ENCODE data around the gene ASTN2.

ASTN2 gene

DNA sequence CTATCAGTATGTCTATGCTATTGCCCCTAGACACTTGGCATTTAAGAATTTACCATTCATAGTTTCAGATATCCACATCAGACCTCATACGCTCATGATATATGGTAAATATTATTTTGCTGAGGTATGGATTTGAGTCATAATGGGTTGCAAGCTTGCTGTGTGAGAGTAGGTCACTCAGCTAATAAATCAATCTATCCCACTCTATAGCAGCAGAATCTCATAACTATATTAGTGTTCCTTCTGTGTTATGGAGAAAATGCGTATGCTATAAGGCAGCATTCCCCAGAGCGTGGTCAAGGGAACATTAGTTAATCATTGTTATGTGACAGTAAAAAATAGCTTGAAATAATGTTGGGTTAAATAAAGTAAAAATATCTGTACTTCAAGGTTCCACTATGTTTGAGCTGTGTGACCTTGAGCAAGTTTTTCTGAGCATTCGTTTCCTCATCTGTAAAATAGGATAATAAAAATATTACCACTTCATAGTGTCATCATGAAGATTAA is 720.0 kb downstream of the ASTN2 start:
- H3K9me3 ChIP-seq (ENCODE audit: control insufficient read depth, insufficient read depth, low read length), result no peaks in the 10 kb centered on the region
- TF ChIP-seq, protein P1, sequence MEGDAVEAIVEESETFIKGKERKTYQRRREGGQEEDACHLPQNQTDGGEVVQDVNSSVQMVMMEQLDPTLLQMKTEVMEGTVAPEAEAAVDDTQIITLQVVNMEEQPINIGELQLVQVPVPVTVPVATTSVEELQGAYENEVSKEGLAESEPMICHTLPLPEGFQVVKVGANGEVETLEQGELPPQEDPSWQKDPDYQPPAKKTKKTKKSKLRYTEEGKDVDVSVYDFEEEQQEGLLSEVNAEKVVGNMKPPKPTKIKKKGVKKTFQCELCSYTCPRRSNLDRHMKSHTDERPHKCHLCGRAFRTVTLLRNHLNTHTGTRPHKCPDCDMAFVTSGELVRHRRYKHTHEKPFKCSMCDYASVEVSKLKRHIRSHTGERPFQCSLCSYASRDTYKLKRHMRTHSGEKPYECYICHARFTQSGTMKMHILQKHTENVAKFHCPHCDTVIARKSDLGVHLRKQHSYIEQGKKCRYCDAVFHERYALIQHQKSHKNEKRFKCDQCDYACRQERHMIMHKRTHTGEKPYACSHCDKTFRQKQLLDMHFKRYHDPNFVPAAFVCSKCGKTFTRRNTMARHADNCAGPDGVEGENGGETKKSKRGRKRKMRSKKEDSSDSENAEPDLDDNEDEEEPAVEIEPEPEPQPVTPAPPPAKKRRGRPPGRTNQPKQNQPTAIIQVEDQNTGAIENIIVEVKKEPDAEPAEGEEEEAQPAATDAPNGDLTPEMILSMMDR (IDR thresholded peaks at IDR 0.05; ENCODE audit: low read depth, low read length, poor library complexity, severe bottlenecking), result no peak
- no peak for TF ChIP-seq EZH2phosphoT487 (IDR thresholded peaks at IDR 0.05; ENCODE audit: borderline replicate concordance, low read length)
- peaks cover 18% of the 10 kb centered on the region for H3K4me1 ChIP-seq (ENCODE audit: control insufficient read depth, low read length)
- no peaks in the 10 kb centered on the region for H3F3A ChIP-seq (ENCODE audit: control insufficient read depth, insufficient read depth)
- no peak overlapping the region for H3K4me2 ChIP-seq (ENCODE audit: low read length)
- H3K27me3 ChIP-seq (ENCODE audit: control insufficient read depth, low read length), result no peaks in the 10 kb centered on the region
- no peak overlapping the region for H3K4me3 ChIP-seq (ENCODE audit: low read length)
- H3K79me2 ChIP-seq (ENCODE audit: control insufficient read depth, low read length), result peaks cover 40% of the 10 kb centered on the region
- H3K27ac ChIP-seq (ENCODE audit: low read depth, low read length), result no peak overlapping the region
- peaks cover 29% of the 10 kb centered on the region for H3K36me3 ChIP-seq (ENCODE audit: control insufficient read depth, low read length)
- no peaks in the 10 kb centered on the region for H3K9me2 ChIP-seq (replicated peaks; ENCODE audit: control insufficient read depth, low read length)
- peaks cover 7% of the 10 kb centered on the region for H4K20me1 ChIP-seq (ENCODE audit: control insufficient read depth, insufficient read depth, low read depth, low read length)

DNA sequence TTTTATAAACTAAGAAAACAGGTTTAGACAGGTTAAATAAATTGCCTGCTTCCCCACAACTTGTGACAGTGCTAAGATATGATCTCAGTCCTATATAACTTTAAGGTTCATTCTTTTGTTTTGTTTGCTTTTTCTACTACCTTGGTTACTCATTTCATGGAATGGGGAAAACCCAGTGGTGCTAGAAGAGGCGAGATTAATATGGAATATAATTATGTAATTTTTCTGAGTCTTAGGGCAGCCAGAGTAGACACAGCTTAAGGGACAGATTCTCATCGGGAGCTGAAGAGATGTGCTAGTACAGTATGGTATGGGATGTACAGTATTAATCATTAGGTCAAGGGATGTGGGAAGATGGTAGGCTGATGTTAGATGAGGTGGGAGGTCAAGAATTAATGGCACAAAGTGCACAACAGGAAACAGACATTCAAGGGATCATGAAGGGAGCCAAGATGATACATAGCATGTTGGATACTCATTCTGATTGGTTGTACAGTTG is 721.6 kb downstream of the ASTN2 start:
- Histone ChIP-seq H4K20me1 (ENCODE audit: control insufficient read depth, insufficient read depth, low read depth, low read length) (peaks cover 7% of the 10 kb centered on the region), H3K27ac (ENCODE audit: low read depth, low read length) (no peak overlapping the region), H3K4me3 (ENCODE audit: low read length) (no peak overlapping the region), H3K27me3 (ENCODE audit: control insufficient read depth, low read length) (no peaks in the 10 kb centered on the region), H3K9me3 (ENCODE audit: control insufficient read depth, insufficient read depth, low read length) (no peaks in the 10 kb centered on the region), H3K4me2 (ENCODE audit: low read length) (no peak overlapping the region), H3K36me3 (ENCODE audit: control insufficient read depth, low read length) (peaks cover 13% of the 10 kb centered on the region), H3K4me1 (ENCODE audit: control insufficient read depth, low read length) (peaks cover 26% of the 10 kb centered on the region), H3F3A (ENCODE audit: control insufficient read depth, insufficient read depth) (0 out of 2 replicates have a peak, but pooled peaks cover 2% of the 10 kb centered on the region), H3K9me2 (replicated peaks; ENCODE audit: control insufficient read depth, low read length) (no peaks in the 10 kb centered on the region), H3K79me2 (ENCODE audit: control insufficient read depth, low read length) (peaks cover 55% of the 10 kb centered on the region)
- TF ChIP-seq EZH2phosphoT487 (IDR thresholded peaks at IDR 0.05; ENCODE audit: borderline replicate concordance, low read length), result no peak
- TF ChIP-seq, protein P1 (IDR thresholded peaks at IDR 0.05; ENCODE audit: low read depth, low read length, poor library complexity, severe bottlenecking), result no peak

DNA sequence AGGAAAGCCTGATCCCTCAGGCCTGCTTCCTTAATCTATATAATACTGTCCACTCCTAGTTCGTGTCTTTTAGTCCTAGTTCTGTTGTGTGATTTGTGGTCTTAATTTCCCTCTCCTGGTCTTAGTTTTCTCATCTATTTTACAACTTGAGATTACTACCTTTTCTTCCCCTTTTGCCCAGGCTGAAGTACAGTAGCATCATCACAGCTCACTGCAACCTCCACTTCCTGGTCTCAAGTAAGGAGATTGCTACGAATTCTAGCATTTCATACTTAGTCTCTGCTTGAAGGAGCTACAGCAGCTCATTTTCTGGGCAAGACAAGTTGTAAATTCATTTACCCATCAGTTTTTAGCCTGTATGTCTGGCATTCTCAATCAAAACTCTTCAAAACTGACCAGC is 722.2 kb downstream of the ASTN2 start:
- H3K9me2 ChIP-seq (replicated peaks; ENCODE audit: control insufficient read depth, low read length), result no peaks in the 10 kb centered on the region
- H3K9me3 ChIP-seq (ENCODE audit: control insufficient read depth, insufficient read depth, low read length), result no peaks in the 10 kb centered on the region
- peaks cover 7% of the 10 kb centered on the region for H4K20me1 ChIP-seq (ENCODE audit: control insufficient read depth, insufficient read depth, low read depth, low read length)
- H3K4me2 ChIP-seq (ENCODE audit: low read length), result no peak overlapping the region
- 0 out of 2 replicates have a peak, but pooled peaks cover 3% of the 10 kb centered on the region for H3F3A ChIP-seq (ENCODE audit: control insufficient read depth, insufficient read depth)
- H3K36me3 ChIP-seq (ENCODE audit: control insufficient read depth, low read length), result peaks cover 7% of the 10 kb centered on the region
- H3K79me2 ChIP-seq (ENCODE audit: control insufficient read depth, low read length), result peaks cover 62% of the 10 kb centered on the region
- no peak overlapping the region for H3K4me3 ChIP-seq (ENCODE audit: low read length)
- no peak overlapping the region for H3K27ac ChIP-seq (ENCODE audit: low read depth, low read length)
- no peaks in the 10 kb centered on the region for H3K27me3 ChIP-seq (ENCODE audit: control insufficient read depth, low read length)
- H3K4me1 ChIP-seq (ENCODE audit: control insufficient read depth, low read length), result peaks cover 32% of the 10 kb centered on the region
- TF ChIP-seq, protein P1 (IDR thresholded peaks at IDR 0.05; ENCODE audit: low read depth, low read length, poor library complexity, severe bottlenecking), result no peak
- TF ChIP-seq EZH2phosphoT487 (IDR thresholded peaks at IDR 0.05; ENCODE audit: borderline replicate concordance, low read length), result no peak

All from DOHH2 (cell line).